GM18868 (cell line): ENCODE measurements around the gene TMEM229B.
"Not testable (repeated sequence)": the region's sequence is repeated elsewhere in the genome, so short reads cannot be mapped to it uniquely, and the experiment has no call there.

Experiments
- ATAC-seq: cut with Tn5 transposase; IDR thresholded peaks from one replicate; pipeline ENCODE4 v1.9.1; 2021; ENCODE audit warnings: mild to moderate bottlenecking, moderate library complexity; ENCODE audit not compliant: unreplicated experiment

TMEM229B gene

DNA sequence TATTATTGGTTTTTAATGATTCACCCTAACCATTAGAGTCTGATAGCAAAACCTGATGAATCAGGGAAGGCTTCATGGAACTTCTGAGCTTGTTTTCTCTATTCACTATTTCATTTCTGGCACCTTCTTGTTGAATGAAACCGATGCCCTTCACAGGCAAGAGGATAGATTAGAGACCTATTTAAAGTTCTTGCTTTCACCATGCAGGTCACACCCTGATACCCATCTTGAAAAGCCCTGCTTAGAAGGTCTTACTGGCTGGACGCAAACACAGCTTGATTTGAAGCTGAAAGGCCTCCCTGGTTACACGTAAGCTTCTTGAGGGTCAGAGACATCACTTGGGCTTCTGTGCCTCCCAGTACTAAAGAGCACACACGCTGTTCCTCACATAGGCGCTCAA lies 29.2 kb downstream of the TMEM229B start:
- no peak for ATAC-seq

DNA sequence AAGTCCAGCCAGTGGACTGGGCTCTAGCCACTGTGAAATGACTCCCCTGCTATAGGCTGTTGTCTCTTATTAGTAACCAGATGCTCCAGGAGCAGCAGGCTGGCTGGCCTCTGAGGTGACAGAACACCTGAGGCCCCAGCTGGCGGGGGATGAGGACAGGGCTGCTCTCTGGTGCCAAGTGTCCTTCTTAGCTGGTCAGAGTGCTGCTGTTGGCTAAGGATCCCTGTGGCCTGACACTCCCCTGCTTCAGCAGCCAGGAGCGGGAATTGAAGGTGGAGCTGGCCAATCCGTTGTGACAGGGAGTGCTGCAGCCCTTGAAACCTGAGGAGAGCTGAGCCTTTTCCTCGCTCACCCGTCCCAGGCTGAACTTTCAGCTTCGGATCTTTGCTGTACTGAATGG lies 30.7 kb downstream of the TMEM229B start:
- ATAC-seq = no peak

DNA sequence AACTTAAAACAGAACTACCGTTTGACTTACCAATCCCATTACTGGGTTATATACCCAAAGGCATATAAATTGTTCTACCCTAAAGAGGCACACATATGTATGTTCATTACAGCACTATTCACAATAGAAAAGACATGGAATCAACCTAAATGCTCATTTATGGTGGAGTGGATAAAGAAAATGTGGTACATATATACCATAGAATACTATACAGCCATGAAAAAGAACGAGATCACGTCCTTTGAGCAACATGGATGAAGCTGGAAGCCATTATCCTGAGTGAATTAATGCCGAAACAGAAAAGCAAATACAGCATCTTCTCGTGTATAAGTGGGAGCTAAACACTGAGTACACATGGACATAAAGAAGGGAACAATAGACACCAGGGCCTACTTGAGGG lies 31.8 kb downstream of the TMEM229B start:
- no peak for ATAC-seq

- ATAC-seq = no peak
Observed at GRCh38 chr14:67453575-67454300, 34.8 kb downstream of the TMEM229B start.

DNA sequence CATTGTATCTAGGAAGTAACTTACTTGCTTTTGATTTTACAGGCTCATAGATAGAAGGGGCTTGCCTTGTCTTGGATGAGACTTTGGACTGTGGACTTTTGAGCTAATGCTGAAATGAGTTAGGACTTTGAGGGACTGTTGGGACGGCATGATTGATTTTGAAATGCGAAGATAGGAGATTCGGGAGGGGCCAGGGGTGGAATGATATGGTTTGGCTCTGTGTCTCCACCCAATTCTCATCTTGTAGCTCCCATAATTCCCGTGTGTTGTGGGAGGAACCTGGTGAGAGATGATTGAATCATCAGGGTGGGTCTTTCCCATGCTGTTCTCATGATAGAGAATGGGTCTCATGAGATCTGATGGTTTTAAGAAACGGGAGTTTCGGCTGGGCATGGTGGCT lies 36.9 kb downstream of the TMEM229B start:
- not testable (repeated sequence) for ATAC-seq

- ATAC-seq = no peak
Observed at GRCh38 chr14:67449096-67449495, 39.4 kb downstream of the TMEM229B start.

DNA sequence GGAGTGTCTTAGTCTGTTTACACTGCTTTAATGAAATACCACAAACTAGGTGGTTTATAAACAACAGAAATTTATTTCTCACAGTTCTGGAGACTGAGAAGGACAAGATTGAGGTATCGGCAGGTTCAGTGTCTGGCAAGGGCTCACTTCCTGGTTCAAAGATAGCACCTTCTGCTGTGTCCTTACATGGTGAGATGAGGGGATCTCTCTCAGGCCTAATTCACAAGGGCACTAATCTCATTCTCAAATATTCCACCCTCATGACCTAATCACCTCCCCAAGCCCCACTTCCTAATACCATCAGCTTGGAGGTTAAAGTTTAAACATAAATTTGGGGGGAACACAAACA lies 41.5 kb downstream of the TMEM229B start:
- no peak for ATAC-seq

DNA sequence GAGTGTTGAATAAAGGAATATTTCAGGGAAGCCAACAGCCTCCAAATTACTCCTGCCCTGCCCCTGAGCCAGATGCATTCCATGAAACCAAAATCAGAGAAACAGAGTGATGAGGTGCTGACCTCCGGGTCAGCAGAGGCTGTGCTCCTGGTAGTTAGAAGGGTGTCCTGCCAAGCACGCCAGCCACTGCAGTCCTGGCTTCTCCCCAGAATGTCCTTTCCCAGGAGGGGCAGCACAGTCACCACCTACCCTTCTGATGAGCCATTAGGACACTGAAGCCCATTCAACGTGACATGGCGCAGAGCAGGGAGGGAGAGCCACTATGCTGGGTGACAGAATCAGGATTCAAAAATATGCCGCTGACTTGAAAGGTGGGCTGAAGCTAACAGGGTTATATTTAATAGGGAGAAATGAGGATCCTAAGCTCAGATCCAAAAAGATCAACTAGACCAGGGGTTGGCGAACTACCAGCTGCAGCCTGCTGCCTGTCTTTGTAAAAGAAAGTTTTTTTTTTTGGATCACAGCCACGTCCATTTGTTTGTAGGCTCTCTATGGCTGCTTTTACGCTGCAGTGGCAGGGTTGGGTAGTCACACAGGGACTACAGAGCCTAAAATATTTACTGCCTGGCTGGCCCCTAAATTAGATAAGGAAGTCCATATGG lies 42.0 kb downstream of the TMEM229B start:
- no peak for ATAC-seq

- ATAC-seq = no peak
Observed at GRCh38 chr14:67444395-67444794, 44.1 kb downstream of the TMEM229B start.

GRCh38 chr14:67442139-67442906 lies 46.2 kb downstream of the TMEM229B start:
- ATAC-seq = no peak

DNA sequence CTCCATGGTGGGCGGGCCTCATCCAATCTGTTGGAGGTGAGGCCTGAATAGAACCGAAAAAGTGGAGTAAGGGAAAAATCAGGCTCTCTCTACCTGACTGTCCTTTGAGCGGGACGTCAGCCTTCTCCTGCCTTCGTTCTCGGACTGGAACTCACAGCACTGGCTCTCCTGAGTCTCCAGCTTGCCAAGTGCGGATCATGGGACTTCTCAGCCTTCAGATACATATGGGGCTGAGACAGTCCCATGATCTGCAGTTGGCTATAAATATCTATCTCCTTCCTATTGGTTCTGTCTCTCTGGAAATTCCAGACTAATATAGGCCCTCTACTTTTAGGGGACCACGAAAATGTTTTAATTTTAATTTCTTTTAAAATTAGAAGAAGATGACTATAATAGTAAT lies 46.8 kb downstream of the TMEM229B start:
- no peak for ATAC-seq

GRCh38 chr14:67441256-67441655 lies 47.3 kb downstream of the TMEM229B start:
- ATAC-seq = no peak

DNA sequence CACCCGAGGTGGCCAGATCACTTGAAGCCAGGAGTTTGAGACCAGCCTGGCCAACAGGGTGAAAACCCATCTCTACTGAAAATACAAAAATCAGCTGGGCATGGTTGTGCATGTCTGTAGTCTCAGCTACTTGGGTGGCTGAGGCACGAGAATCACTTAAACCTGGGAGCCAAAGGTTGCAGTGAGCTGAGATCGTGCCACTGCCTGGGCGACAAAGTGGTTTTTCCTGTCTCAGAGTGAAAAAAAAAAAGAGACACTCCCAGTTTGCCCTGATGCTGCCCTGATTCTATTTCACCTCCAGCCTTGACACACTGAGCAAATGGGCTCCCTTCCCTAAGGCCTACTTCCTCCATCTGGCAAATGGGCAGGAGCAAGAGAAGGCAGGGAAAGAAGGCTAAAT lies 48.0 kb downstream of the TMEM229B start:
- ATAC-seq = no peak

GRCh38 chr14:67438969-67439368 lies 49.6 kb downstream of the TMEM229B start:
- no peak for ATAC-seq

DNA sequence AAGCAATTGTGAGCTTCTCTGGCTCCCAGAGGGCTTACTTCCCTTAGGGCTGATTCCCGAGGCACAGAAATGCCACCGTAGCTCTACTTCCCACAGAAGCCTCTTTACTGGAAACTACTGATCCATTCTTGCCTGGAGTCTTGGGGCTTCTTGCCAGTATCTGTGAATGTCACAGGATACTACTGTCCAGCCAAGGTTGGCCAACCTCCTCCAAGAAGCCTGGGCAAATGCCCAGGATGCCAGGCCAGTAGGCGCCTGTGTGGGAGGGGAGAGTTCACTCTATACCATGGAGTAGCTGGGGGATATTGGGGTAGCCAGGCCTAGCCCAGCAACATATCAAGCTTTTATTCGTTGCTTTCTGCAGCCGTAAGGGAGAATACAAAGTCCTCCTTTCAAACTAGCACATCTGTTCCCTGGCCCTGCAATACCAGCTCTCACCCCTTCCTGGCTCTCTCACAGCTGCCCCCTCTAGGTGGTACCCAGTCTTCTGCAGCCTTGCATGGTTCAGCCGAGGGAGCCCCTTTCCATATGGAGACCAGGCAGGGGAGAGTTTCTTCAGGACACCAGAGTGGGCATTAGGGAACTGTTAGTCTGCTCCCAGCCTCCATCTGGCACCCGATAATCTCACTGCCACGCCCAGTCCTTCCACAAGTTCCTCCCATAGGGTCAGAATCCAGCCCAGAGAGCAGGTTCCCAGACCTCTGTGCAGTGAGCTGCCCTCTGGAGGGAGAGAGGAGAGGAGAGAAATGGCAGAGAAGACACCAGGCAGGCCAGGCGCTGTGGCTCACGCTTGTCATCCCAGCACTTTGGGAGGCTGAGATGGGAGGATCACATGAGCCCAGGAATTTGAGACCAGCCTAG lies 52.3 kb downstream of the TMEM229B start:
- no peak for ATAC-seq

GRCh38 chr14:67435603-67436002 lies 52.9 kb downstream of the TMEM229B start:
- no peak for ATAC-seq

GRCh38 chr14:67432050-67432564 lies 56.4 kb downstream of the TMEM229B start:
- ATAC-seq = no peak

GRCh38 chr14:67429510-67430205 lies 58.9 kb downstream of the TMEM229B start:
- ATAC-seq = no peak

DNA sequence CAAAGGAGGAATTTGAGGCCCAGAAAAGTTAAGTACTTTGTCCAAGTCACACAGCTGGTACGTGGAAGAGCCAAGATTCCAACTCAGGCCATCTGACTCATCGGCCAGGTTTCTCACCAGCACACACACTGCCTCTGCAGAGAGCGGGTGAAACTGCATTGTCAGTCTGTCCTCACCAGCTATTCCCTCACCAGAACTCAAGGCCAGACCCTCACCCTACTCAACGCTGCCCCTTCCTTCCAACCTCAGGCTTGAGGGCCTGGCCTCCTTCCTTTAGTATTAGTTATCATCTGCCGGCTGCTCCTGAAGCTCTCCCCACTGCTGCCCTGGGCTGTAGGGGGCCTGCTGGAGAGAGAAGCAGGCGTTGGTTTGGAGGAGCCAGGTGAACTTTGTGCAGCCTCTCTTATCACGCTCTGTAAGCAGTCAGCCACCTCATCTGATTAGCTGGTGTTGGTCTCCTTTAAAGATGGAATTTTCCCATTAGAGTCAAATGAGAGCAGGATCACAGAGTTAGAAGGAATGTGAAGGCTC lies 60.0 kb downstream of the TMEM229B start:
- ATAC-seq = no peak
